ENCODE data around the gene KIF4B. TPM values are rescaled to one million over a fixed set of nuclear protein-coding genes. Genes with fewer than 3 reads are reported as not detected.

KIF4B gene
- total and polyA plus RNA-seq, 2 experiments from 2014 or later: 0.05 to 0.10 TPM

- H3K27ac ChIP-seq: no peak overlapping the region
- no peaks in the 10 kb centered on the region for H3K9me3 ChIP-seq (ENCODE audit: low read depth)
- no peak overlapping the region for H3K4me3 ChIP-seq
- no peak overlapping the region for H2AFZ ChIP-seq
- no peaks in the 10 kb centered on the region for H3K36me3 ChIP-seq (replicated peaks; ENCODE audit: insufficient read depth, low read depth)
- TF ChIP-seq EZH2 (IDR thresholded peaks at IDR 0.05; ENCODE audit: borderline replicate concordance): no peak
- no peak for TF ChIP-seq CTCF (IDR thresholded peaks at IDR 0.05; ENCODE audit: poor library complexity)
- no peak for TF ChIP-seq EZH2phosphoT487 (IDR thresholded peaks at IDR 0.05; ENCODE audit: low read depth, severe bottlenecking, unreplicated experiment)
- no peak for DNase-seq (ENCODE audit: low spot score)
- H3K4me1 ChIP-seq (ENCODE audit: insufficient read depth): no peaks in the 10 kb centered on the region
- no peak overlapping the region for H3K4me2 ChIP-seq
- H3K27me3 ChIP-seq: no peaks in the 10 kb centered on the region
- H3K79me2 ChIP-seq: no peaks in the 10 kb centered on the region
- no peaks in the 10 kb centered on the region for H3K9me2 ChIP-seq (replicated peaks; ENCODE audit: insufficient read depth)
- no peaks in the 10 kb centered on the region for H4K20me1 ChIP-seq (ENCODE audit: insufficient read depth, poor library complexity, severe bottlenecking)
These were observed 31.0 kb downstream of the KIF4B start for GRCh38 chr5:155044591-155044990.

- Histone ChIP-seq H3K4me1 (ENCODE audit: insufficient read depth) (no peaks in the 10 kb centered on the region), H2AFZ (no peak overlapping the region), H3K9me3 (ENCODE audit: low read depth) (no peaks in the 10 kb centered on the region), H3K4me3 (no peak overlapping the region), H3K27me3 (no peaks in the 10 kb centered on the region), H3K27ac (no peak overlapping the region), H3K79me2 (no peaks in the 10 kb centered on the region), H3K4me2 (no peak overlapping the region), H4K20me1 (ENCODE audit: insufficient read depth, poor library complexity, severe bottlenecking) (no peaks in the 10 kb centered on the region), H3K36me3 (replicated peaks; ENCODE audit: insufficient read depth, low read depth) (no peaks in the 10 kb centered on the region), H3K9me2 (replicated peaks; ENCODE audit: insufficient read depth) (no peaks in the 10 kb centered on the region)
- no peak for DNase-seq (ENCODE audit: low spot score)
- TF ChIP-seq EZH2 (IDR thresholded peaks at IDR 0.05; ENCODE audit: borderline replicate concordance): no peak
- no peak for TF ChIP-seq CTCF (IDR thresholded peaks at IDR 0.05; ENCODE audit: poor library complexity)
- TF ChIP-seq EZH2phosphoT487 (IDR thresholded peaks at IDR 0.05; ENCODE audit: low read depth, severe bottlenecking, unreplicated experiment): no peak
- WGBS (ENCODE audit: low lambda C conversion rate, missing lambda C conversion rate): 82% methylated on average over 2 of the region's 2 CpGs
These were observed 33.0 kb downstream of the KIF4B start for GRCh38 chr5:155046591-155046990.

- Histone ChIP-seq H3K4me1 (ENCODE audit: insufficient read depth) (peaks cover 2% of the 10 kb centered on the region), H3K4me2 (no peak overlapping the region), H3K27ac (no peak overlapping the region), H3K36me3 (replicated peaks; ENCODE audit: insufficient read depth, low read depth) (no peaks in the 10 kb centered on the region), H3K9me3 (ENCODE audit: low read depth) (no peaks in the 10 kb centered on the region), H3K27me3 (no peaks in the 10 kb centered on the region), H4K20me1 (ENCODE audit: insufficient read depth, poor library complexity, severe bottlenecking) (no peaks in the 10 kb centered on the region), H3K9me2 (replicated peaks; ENCODE audit: insufficient read depth) (no peaks in the 10 kb centered on the region), H2AFZ (no peak overlapping the region), H3K4me3 (no peak overlapping the region), H3K79me2 (no peaks in the 10 kb centered on the region)
- no peak for DNase-seq (ENCODE audit: low spot score)
- TF ChIP-seq EZH2 (IDR thresholded peaks at IDR 0.05; ENCODE audit: borderline replicate concordance) (no peak), CTCF (IDR thresholded peaks at IDR 0.05; ENCODE audit: poor library complexity) (no peak), EZH2phosphoT487 (IDR thresholded peaks at IDR 0.05; ENCODE audit: low read depth, severe bottlenecking, unreplicated experiment) (no peak)
- WGBS (ENCODE audit: low lambda C conversion rate, missing lambda C conversion rate): 81% methylated on average over 8 of the region's 8 CpGs
These were observed 34.3 kb downstream of the KIF4B start for GRCh38 chr5:155047818-155048217.
